Chondrocyte (in vitro differentiated cells): Measurements from ENCODE around the gene MED13. TPM values are rescaled to one million over a fixed set of nuclear protein-coding genes. Genes with fewer than 3 reads are reported as not detected.

Source experiments
- DNase-seq: peaks from one replicate; pipeline ENCODE4 v3.0.0; 2021; ENCODE audit warnings: mixed read lengths, low spot score
- H3K27ac Mint-ChIP-seq: one replicate; pipeline ENCODE4 v1.8.0; 2021; ENCODE audit warnings: mild to moderate bottlenecking, moderate library complexity, mixed read lengths; ENCODE audit not compliant: unreplicated experiment
- H3K27me3 Mint-ChIP-seq: 2 replicates; pipeline ENCODE4 v1.8.0; 2021; ENCODE audit warnings: low read depth, mixed read lengths
- H3K36me3 Mint-ChIP-seq: 2 replicates; pipeline ENCODE4 v1.8.0; 2021; ENCODE audit warnings: low read depth, mixed read lengths
- H3K4me1 Mint-ChIP-seq: 2 replicates; pipeline ENCODE4 v1.8.0; 2021; ENCODE audit warnings: low read depth, mild to moderate bottlenecking, mixed read lengths
- H3K4me3 Mint-ChIP-seq: one replicate; pipeline ENCODE4 v1.8.0; 2021; ENCODE audit warnings: mild to moderate bottlenecking, moderate library complexity, mixed read lengths; ENCODE audit not compliant: unreplicated experiment
- H3K9me3 Mint-ChIP-seq: 2 replicates; pipeline ENCODE4 v1.8.0; 2021; ENCODE audit warnings: low read depth, mixed read lengths
- total RNA-seq: library from RNA; stranded (reverse); gene quantifications from 3 replicates; pipeline ENCODE4 v1.2.1, GENCODE V29; 2021
- TF ChIP-seq, protein P1 (sequence below): fragments of 200-600 bp; sonication (generic); IDR thresholded peaks from 2 replicates; pipeline ENCODE4 v1.5.0; 2021; ENCODE audit warnings: antibody characterized with exemption, mild to moderate bottlenecking, moderate library complexity

Gene MED13
- total RNA-seq, 1 donor from 2014 or later, result 53.0 TPM

DNA sequence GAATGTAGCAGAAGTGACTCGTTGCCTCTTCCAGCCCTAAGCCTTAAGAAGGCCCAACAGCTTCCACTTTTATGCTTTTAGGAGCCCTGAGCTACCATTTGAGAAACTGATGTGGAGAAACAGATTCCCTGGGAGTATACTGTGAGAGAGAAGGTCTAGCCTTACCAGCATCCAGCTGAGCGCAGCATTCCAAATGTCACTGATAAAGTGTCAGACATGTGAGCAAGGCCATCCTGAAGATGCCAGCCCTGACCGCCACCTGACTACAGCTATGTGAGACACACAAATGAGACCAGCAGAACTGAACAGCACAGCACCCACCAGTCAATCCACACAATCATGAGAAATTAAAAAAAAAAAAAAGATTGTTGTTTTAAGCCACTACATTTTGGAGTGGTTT lies 18.6 kb upstream of the MED13 start:
- TF ChIP-seq, protein P1, sequence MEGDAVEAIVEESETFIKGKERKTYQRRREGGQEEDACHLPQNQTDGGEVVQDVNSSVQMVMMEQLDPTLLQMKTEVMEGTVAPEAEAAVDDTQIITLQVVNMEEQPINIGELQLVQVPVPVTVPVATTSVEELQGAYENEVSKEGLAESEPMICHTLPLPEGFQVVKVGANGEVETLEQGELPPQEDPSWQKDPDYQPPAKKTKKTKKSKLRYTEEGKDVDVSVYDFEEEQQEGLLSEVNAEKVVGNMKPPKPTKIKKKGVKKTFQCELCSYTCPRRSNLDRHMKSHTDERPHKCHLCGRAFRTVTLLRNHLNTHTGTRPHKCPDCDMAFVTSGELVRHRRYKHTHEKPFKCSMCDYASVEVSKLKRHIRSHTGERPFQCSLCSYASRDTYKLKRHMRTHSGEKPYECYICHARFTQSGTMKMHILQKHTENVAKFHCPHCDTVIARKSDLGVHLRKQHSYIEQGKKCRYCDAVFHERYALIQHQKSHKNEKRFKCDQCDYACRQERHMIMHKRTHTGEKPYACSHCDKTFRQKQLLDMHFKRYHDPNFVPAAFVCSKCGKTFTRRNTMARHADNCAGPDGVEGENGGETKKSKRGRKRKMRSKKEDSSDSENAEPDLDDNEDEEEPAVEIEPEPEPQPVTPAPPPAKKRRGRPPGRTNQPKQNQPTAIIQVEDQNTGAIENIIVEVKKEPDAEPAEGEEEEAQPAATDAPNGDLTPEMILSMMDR, result no peak
- no peaks in the 10 kb centered on the region for H3K9me3 Mint-ChIP-seq
- no peak overlapping the region for H3K4me3 Mint-ChIP-seq
- no peak overlapping the region for H3K27ac Mint-ChIP-seq
- no peak for DNase-seq
- no peaks in the 10 kb centered on the region for H3K27me3 Mint-ChIP-seq
- peaks cover 7% of the 10 kb centered on the region for H3K4me1 Mint-ChIP-seq
- H3K36me3 Mint-ChIP-seq, result no peaks in the 10 kb centered on the region

DNA sequence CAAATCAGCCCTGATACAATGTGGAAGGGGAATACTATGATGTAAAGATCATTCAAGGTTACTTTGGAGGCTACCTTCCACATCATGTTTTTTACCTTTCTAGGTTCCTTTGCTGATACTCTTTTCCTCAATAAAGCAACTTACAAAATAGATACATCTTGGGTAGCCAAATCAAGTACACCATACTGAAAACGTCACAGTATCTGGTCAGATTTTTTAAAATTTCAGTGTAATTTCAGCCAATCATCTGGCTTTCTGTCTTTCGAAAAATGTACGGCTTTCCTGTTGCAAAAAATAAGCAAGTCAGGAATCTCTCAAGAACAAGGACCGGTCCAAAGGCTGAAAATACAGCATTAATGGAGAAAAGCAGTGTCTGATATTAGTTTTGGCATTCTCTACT lies 15.6 kb upstream of the MED13 start:
- DNase-seq, result no peak
- peaks cover 1% of the 10 kb centered on the region for H3K4me1 Mint-ChIP-seq
- H3K4me3 Mint-ChIP-seq, result no peak overlapping the region
- no peaks in the 10 kb centered on the region for H3K36me3 Mint-ChIP-seq
- H3K9me3 Mint-ChIP-seq, result no peaks in the 10 kb centered on the region
- TF ChIP-seq, protein P1, result no peak
- no peaks in the 10 kb centered on the region for H3K27me3 Mint-ChIP-seq
- H3K27ac Mint-ChIP-seq, result no peak overlapping the region

GRCh38 chr17:62078009-62078408 lies 12.9 kb upstream of the MED13 start:
- Mint-ChIP-seq H3K4me3 (no peak overlapping the region), H3K36me3 (no peaks in the 10 kb centered on the region), H3K4me1 (no peaks in the 10 kb centered on the region)

GRCh38 chr17:62076864-62077788 lies 12.0 kb upstream of the MED13 start:
- DNase-seq, result no peak
- Mint-ChIP-seq H3K27me3 (no peaks in the 10 kb centered on the region), H3K4me1 (no peaks in the 10 kb centered on the region), H3K9me3 (no peaks in the 10 kb centered on the region), H3K36me3 (no peaks in the 10 kb centered on the region), H3K4me3 (no peak overlapping the region), H3K27ac (no peak overlapping the region)
- TF ChIP-seq, protein P1, result no peak

More at GRCh38 chr17:62078009-62078408, 12.9 kb upstream of the MED13 start:
- TF ChIP-seq, protein P1, result no peak
- Mint-ChIP-seq H3K9me3 (no peaks in the 10 kb centered on the region), H3K27me3 (no peaks in the 10 kb centered on the region), H3K27ac (no peak overlapping the region)
- DNase-seq, result no peak

DNA sequence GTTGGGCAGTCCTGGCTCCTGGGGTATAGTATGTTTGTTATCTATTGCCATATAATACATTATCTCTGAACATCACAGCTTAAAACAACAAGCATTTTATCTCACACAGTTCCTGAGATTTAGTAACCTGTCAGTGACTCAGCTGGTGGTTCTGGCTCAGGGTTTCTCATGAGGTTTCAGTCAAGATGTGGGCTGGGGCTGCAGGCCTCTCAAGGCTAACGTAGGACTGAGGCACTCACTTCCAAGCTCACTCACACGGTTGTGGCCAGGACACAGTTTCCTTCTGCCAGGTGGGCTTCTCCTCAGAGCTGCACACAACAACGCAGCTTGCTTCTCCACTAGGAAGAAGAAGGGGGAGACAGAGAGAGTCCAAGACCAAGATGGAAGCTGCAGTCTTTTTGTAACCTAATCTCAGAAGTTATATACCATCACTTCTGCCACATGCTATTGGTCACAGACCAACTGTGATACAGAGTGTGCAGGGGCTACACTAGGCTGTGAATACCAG lies 10.3 kb upstream of the MED13 start:
- Mint-ChIP-seq H3K27me3 (no peaks in the 10 kb centered on the region), H3K9me3 (no peaks in the 10 kb centered on the region), H3K4me3 (no peak overlapping the region), H3K4me1 (no peaks in the 10 kb centered on the region), H3K36me3 (no peaks in the 10 kb centered on the region), H3K27ac (no peak overlapping the region)
- no peak for DNase-seq
- TF ChIP-seq, protein P1, result no peak
